NT2/D1 (cell line): ENCODE results near the gene RIPOR2.

Experiments
- YY1 ChIP-seq: IDR thresholded peaks from 2 replicates; pipeline ENCODE4 v1.6.1; 2011; ENCODE audit not compliant: insufficient read length, insufficient read depth
- ZNF274 ChIP-seq: IDR thresholded peaks from 2 replicates; pipeline ENCODE4 v1.6.1; 2011; ENCODE audit warnings: mild to moderate bottlenecking, low read depth, low read length

DNA sequence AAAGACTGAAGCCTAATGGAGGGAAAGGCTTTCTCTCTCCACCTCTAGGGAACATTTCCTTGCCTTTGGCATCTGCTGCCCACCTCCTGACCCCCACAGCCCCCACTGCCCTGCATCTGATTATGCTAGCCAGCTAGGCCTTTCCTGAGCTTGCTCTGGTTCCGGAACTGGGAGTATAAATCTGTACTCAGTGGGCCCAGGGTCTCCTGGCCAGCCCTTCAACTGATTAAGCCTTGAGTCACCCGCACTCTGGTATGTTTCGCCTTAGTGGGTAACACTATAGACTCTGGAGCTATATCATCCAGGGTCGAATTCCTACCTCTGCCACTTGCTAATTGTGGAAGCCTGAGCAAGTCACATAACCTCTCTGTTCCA lies 45.6 kb upstream of the RIPOR2 start:
- no peak for TF ChIP-seq YY1
- no peak for TF ChIP-seq ZNF274
